Measurements from ENCODE around the gene METTL27.
"Not testable (repeated sequence)": the region's sequence is repeated elsewhere in the genome, so short reads cannot be mapped to it uniquely, and the experiment has no call there.

METTL27 gene

DNA sequence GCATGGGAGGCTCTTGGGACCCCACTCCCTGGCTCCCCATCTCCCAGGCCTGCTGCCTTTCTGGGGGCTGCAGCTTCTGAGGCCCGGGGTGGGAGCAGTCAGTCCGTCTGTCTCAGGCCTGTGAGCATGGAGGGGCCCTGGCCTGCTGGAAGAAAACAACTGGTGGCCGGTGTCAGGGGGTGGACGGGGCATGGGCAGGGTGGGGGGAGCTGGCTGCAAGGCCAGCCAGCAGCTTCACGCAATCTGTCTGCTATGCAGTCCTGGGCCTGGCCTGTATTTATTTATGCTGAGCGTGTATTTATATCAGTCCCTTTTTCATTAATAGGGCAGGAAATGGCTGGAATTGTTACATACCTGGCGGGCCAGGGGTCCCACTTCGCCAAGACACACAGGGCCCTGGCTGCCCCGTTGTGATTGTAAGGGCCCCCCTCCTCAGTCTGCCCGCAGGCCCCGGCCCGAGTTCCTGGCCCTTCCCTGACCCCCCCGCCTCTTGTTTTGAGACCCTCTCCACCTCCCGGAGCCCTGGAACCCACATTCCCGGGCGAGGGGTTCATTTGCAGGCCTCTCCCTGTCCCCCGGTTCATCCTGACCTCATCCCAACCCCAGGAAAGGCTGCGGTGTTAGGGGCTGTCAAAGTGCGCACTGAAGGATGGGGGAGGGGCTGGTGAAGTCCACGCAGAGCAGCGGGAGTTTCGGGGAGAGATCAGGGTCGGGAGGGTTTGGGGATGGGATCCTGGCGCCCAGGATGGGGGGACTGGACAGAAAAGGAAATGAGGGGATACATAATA is 26.9 kb upstream of the METTL27 start:
- no peak for DNase-seq

DNA sequence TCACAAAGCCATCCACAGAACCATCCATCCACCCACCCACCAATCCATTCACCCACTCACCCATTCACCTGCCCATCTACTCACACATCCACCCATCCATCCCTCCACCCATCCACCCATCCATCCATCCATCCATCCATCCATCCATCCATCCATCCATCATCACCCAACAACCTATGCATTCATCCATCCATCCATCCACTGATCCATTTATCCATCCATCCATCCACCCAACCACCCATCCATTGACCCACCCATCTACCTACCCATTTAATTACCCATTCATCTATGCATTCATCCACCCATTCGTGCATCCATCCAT is 24.1 kb upstream of the METTL27 start:
- no peak for DNase-seq

- DNase-seq, result peak; percentile 59
Measured at GRCh38 chr7:73865738-73866445, 23.6 kb upstream of the METTL27 start.

GRCh38 chr7:73864981-73865711 is 22.8 kb upstream of the METTL27 start:
- no peak for DNase-seq

GRCh38 chr7:73861305-73861704 is 19.0 kb upstream of the METTL27 start:
- DNase-seq, result no peak

DNA sequence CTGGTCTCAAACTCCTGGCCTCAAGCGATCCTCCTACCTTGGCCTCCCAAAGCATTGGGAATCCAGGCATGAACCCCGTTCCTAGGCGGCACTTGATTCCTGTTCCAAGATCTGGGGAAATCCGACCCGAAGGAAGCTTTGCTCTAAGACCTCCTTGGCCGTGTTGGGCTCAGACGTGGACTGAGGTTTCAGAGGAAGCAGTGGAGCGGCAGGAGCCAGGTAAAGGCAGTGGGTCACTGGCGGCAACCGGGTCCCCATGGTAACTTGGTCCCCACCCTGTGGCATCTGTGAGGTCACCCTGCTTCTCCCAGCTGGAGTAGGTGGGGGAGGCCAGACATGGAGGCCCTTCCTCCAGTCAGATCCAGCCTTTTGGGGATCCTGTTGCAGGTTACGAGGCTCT is 18.5 kb upstream of the METTL27 start, which contains the start of gene TMEM270:
Gene TMEM270 (plus strand): TSS at position 301 of the 400 bp plus-strand sequence. CDS start 36 bp downstream, at position 337.
- DNase-seq, result no peak

- no peak for DNase-seq
Measured at GRCh38 chr7:73858807-73859206, 16.5 kb upstream of the METTL27 start.

GRCh38 chr7:73856941-73857340 is 14.6 kb upstream of the METTL27 start:
- no peak for DNase-seq

DNA sequence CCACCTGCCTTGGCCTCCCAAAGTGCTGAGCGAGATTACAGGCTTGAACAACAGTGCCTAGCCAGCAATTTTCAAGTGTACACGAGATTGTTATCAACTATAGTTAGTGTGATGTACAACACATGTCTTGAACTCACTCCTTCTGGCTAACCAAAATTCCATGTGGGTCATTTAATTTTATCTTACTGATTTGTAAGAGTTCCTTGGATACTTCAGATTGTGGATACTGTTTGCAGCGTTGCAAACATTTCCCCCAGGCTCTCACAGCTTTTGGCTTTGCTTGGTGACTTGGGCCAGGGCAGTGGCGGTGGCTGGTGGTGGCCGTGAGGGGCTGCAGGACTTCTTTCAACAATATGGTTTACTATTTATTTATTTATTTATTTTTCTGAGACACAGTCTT is 10.2 kb upstream of the METTL27 start:
- DNase-seq, result no peak

DNA sequence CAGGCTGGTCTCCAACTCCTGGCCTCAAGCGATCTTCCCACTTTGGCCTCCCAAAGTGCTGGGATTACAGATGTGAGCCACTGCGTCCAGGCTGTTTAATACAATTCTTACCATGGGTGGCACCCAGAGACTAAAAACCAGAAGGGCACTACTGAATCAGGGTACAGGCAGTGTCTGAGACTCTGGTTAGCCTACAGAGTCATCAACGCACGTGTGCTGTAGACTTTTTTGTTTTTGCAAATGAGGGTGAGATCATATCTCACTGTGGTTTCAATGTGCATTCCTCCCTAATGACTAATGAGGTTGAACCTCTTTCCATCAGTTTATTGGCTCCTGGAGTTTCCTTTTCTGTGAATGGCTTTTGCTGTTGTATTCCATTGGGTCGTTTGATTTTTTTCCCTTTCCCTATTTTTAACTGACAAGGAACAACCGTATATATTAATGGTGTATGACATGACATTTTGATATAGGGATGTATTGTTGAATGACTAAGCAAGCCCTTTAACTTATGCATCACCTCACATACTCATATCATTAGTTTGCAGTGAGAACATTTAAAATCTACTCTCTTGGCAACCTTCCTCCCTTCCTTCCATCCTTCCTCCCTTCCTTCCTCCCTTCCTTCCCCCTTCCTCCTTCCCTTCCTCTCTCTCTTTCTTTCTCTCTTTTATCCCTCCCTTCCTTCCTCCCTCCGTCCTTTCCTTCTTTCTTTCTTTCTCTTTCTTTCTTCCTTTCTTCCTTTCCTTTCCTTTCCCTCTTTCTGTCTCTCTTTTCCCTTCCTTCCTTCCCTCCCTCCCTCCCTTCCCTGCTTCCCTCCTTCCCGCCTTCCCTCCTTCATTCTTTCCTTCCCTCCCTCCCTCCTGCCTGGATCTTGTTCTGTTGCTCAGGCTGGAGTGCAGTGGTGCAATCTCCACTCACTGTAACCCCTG is 9.4 kb upstream of the METTL27 start:
- peak; percentile 99 for DNase-seq

DNA sequence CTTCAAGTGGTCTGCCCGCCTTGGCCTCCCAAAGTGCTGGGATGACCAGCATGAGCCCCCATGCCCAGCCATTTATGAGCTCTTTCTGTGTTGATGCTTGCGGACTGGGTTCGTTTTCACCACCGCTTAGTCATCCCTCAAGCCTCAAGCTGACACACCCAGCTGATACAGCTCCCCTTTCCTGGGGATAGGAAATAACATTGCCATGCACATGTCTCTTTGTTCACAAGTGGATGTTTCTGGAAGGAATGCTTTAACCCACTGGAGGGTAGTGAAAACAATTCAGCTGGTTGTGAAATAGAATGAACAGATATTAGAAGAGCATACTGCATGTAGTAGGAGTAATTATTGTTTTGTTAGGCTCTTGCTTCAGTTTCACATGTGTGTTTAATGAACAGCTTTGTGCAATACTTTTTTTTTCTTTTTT is 8.5 kb upstream of the METTL27 start:
- DNase-seq, result peak; percentile 98

GRCh38 chr7:73847941-73848723 is 5.8 kb upstream of the METTL27 start:
- no peak for DNase-seq

- DNase-seq, result not testable (repeated sequence)
Measured at GRCh38 chr7:73845701-73846195, 3.4 kb upstream of the METTL27 start.

- peak; percentile 68 for DNase-seq
Measured at GRCh38 chr7:73844848-73845460, 2.6 kb upstream of the METTL27 start.

DNA sequence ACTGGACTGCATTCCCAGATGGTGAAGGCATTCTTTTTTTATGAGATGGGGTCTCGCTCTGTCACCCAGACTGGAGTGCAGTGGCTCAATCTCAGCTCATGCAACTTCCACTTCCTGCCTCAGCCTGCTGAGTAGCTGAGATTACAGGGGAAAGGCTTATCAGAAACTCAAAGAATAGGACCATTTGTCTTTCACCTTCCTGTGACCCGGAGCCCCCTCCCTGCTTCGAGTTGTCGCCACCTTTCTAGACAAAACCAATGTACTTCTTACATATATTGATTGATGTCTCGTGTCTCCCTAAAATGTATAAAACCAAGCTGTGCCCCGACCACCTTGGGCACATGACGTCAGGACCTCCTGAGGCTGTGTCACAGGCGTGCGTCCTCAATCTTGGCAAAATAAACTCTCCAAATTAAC is 1.8 kb upstream of the METTL27 start:
- no peak for DNase-seq

GRCh38 chr7:73841689-73842066 is 638 bp downstream of the METTL27 start:
- DNase-seq, result no peak

GRCh38 chr7:73840715-73841379 is 1.5 kb downstream of the METTL27 start:
- no peak for DNase-seq

- DNase-seq, result no peak
Measured at GRCh38 chr7:73839743-73840714, 2.3 kb downstream of the METTL27 start.

DNA sequence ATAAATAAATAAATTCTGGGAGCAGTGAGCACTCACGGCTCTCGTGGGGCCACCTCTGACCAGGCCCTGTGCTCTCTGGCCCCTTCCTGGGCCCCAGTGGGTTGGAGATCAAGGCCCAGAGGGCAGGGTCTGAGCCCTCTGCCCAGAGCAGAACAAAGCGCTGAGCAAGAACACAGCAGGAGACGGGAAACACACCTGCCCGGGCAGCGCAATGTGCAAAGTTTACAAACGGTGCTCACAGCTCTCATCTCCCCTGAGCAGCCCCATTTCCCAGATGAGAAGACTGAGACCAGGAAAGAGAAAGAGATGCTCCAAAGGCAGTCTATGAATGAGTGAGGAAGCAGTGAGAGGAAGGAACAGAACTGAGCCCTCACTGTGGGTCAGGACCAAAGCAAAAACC is 3.0 kb downstream of the METTL27 start:
- DNase-seq, result no peak

Data from fibroblast of skin of right quadriceps (primary cell).